ENCODE data around the gene PLEKHA5. TPM values are rescaled to one million over a fixed set of nuclear protein-coding genes. Genes with fewer than 3 reads are reported as not detected.

PLEKHA5 gene
- polyA plus RNA-seq, 1 donor (not counting 4 experiments of a cell fraction or from before 2014, with no cell fraction given): 21.7 TPM

DNA sequence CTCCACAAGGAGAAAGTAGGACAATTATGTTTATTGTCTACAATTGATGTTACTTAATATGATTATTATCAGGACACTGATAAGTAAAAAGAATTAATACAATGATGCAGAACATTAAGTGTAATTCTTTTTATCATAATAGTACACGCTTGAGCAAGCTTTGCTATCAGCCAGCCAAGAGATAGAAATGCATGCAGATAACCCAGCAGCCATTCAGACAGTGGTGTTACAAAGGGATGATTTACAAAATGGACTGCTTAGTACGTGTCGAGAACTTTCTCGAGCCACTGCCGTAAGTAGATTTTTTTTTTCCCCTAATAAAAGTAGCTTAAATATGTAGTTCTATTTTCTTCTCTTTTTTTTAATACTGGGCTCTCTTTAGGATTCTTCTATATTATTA lies 192.8 kb downstream of the PLEKHA5 start:
- Histone ChIP-seq H3K4me2 (ENCODE audit: control insufficient read depth, extremely low read depth, insufficient read depth, low read depth, low read length) (no peak overlapping the region), H3K9ac (ENCODE audit: control insufficient read depth, extremely low read depth, insufficient read depth, low read length) (no peak overlapping the region), H3K9me1 (ENCODE audit: control insufficient read depth, extremely low read depth, insufficient read depth, low read length) (no peaks in the 10 kb centered on the region), H3K9me3 (ENCODE audit: control insufficient read depth, low read depth, low read length) (no peaks in the 10 kb centered on the region), H3K4me1 (ENCODE audit: control insufficient read depth, extremely low read depth, insufficient read depth, low read length) (no peaks in the 10 kb centered on the region), H3K4me3 (ENCODE audit: control insufficient read depth in 2 of 3, extremely low read depth in 1 of 3, insufficient read depth in 2 of 3, low read depth in 1 of 3, low read length in 3 of 3) (no peak overlapping the region), H3K79me2 (ENCODE audit: control insufficient read depth, insufficient read depth, low read length) (no peaks in the 10 kb centered on the region), H4K20me1 (ENCODE audit: control insufficient read depth, extremely low read depth, insufficient read depth, low read length) (no peaks in the 10 kb centered on the region), H3K36me3 (ENCODE audit: control insufficient read depth in 2 of 2, extremely low read depth in 1 of 2, insufficient read depth in 2 of 2, low read length in 2 of 2) (peaks cover 0 to 4% of the 10 kb centered on the region in 2 experiments), H3K27me3 (ENCODE audit: control insufficient read depth, extremely low read depth, insufficient read depth, low read length) (no peaks in the 10 kb centered on the region), H3K27ac (ENCODE audit: control insufficient read depth, insufficient read depth, low read length) (no peak overlapping the region), H2AFZ (ENCODE audit: control insufficient read depth, low read length) (no peak overlapping the region)
- DNase-seq (ENCODE audit: low read depth, low spot score) (no peak), FAIRE-seq (no peak)
- TF ChIP-seq EZH2 (IDR thresholded peaks at IDR 0.05; ENCODE audit: low read length): no peak
- TF ChIP-seq, protein P1, sequence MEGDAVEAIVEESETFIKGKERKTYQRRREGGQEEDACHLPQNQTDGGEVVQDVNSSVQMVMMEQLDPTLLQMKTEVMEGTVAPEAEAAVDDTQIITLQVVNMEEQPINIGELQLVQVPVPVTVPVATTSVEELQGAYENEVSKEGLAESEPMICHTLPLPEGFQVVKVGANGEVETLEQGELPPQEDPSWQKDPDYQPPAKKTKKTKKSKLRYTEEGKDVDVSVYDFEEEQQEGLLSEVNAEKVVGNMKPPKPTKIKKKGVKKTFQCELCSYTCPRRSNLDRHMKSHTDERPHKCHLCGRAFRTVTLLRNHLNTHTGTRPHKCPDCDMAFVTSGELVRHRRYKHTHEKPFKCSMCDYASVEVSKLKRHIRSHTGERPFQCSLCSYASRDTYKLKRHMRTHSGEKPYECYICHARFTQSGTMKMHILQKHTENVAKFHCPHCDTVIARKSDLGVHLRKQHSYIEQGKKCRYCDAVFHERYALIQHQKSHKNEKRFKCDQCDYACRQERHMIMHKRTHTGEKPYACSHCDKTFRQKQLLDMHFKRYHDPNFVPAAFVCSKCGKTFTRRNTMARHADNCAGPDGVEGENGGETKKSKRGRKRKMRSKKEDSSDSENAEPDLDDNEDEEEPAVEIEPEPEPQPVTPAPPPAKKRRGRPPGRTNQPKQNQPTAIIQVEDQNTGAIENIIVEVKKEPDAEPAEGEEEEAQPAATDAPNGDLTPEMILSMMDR (optimal IDR thresholded peaks at IDR 0.05 in 1 of 3, IDR thresholded peaks at IDR 0.05 in 1 of 3, conservative IDR thresholded peaks at IDR 0.05 in 1 of 3; ENCODE audit: extremely low read depth in 1 of 3, insufficient read depth in 2 of 3, low read length in 3 of 3): no peak
- dilution Hi-C loops (cut with MboI; ENCODE audit: extremely low pct_ligation_motif_present, low sequenced_read_pairs): no loop called here

DNA sequence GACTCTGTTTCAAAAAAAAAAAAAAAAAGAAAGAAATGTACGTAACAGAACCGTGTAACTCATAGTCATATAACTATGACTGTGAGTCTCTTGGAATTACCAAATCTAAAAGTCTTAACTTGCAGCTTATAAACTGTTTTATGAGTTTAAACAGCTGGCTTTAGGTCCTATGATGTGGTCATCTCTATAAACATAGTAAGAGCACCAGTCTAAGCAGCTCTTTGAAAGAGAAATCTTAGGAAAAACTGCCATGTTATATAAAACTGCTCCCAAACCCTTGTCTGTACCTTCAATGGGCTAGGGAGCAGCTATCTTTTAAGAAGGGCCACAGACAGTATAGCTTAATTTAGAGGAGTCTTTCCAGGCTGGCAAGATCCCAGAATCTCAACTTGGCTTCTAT lies 194.3 kb downstream of the PLEKHA5 start:
- FAIRE-seq (no peak), DNase-seq (ENCODE audit: low read depth, low spot score) (no peak)
- Histone ChIP-seq H3K79me2 (ENCODE audit: control insufficient read depth, insufficient read depth, low read length) (no peaks in the 10 kb centered on the region), H4K20me1 (ENCODE audit: control insufficient read depth, extremely low read depth, insufficient read depth, low read length) (no peaks in the 10 kb centered on the region), H2AFZ (ENCODE audit: control insufficient read depth, low read length) (no peak overlapping the region), H3K4me2 (ENCODE audit: control insufficient read depth, extremely low read depth, insufficient read depth, low read depth, low read length) (no peak overlapping the region), H3K4me1 (ENCODE audit: control insufficient read depth, extremely low read depth, insufficient read depth, low read length) (no peaks in the 10 kb centered on the region), H3K9ac (ENCODE audit: control insufficient read depth, extremely low read depth, insufficient read depth, low read length) (no peak overlapping the region), H3K4me3 (ENCODE audit: control insufficient read depth in 2 of 3, extremely low read depth in 1 of 3, insufficient read depth in 2 of 3, low read depth in 1 of 3, low read length in 3 of 3) (no peak overlapping the region), H3K27ac (ENCODE audit: control insufficient read depth, insufficient read depth, low read length) (no peak overlapping the region), H3K36me3 (ENCODE audit: control insufficient read depth in 2 of 2, extremely low read depth in 1 of 2, insufficient read depth in 2 of 2, low read length in 2 of 2) (peaks cover 0 to 4% of the 10 kb centered on the region in 2 experiments), H3K9me3 (ENCODE audit: control insufficient read depth, low read depth, low read length) (no peaks in the 10 kb centered on the region), H3K27me3 (ENCODE audit: control insufficient read depth, extremely low read depth, insufficient read depth, low read length) (no peaks in the 10 kb centered on the region), H3K9me1 (ENCODE audit: control insufficient read depth, extremely low read depth, insufficient read depth, low read length) (no peaks in the 10 kb centered on the region)
- dilution Hi-C loops (cut with MboI; ENCODE audit: extremely low pct_ligation_motif_present, low sequenced_read_pairs): no loop called here
- TF ChIP-seq, protein P1 (optimal IDR thresholded peaks at IDR 0.05 in 1 of 3, IDR thresholded peaks at IDR 0.05 in 1 of 3, conservative IDR thresholded peaks at IDR 0.05 in 1 of 3; ENCODE audit: extremely low read depth in 1 of 3, insufficient read depth in 2 of 3, low read length in 3 of 3): no peak
- no peak for TF ChIP-seq EZH2 (IDR thresholded peaks at IDR 0.05; ENCODE audit: low read length)

Data from keratinocyte (primary cell).